GM23338 (cell line): ENCODE measurements around the gene SMTN. TPM values are rescaled to one million over a fixed set of nuclear protein-coding genes. Genes with fewer than 3 reads are reported as not detected.

Experiments used
- ATAC-seq: fragments of 200-7000 bp; cut with Tn5 transposase; 3 replicates; pipeline ENCODE4 v1.9.1; 2020
- DNase-seq: peaks from one replicate; pipeline ENCODE4 v3.0.0-alpha.2; 2015; ENCODE audit warnings: low spot score
- H2AFZ ChIP-seq: fragments of 200-600 bp; sonication (generic); 2 replicates; pipeline ENCODE4 v1.8.0; 2016; ENCODE audit warnings: antibody characterized with exemption, mild to moderate bottlenecking, moderate library complexity
- H3F3A ChIP-seq: fragments of 200-600 bp; sonication (generic); replicated peaks from 2 replicates; pipeline ENCODE4 v1.8.0; 2017; ENCODE audit warnings: antibody characterized with exemption, mixed run types, low read depth
- H3K27ac ChIP-seq: fragments of 200-600 bp; sonication (generic); 2 replicates; pipeline ENCODE4 v1.6.1; 2016; ENCODE audit warnings: low read depth
- H3K27me3 ChIP-seq: fragments of 200-600 bp; sonication (generic); 2 replicates; pipeline ENCODE4 v1.8.0; 2016; ENCODE audit warnings: mild to moderate bottlenecking, mixed run types, moderate library complexity; ENCODE audit not compliant: insufficient read depth
- H3K36me3 ChIP-seq: fragments of 200-600 bp; sonication (generic); 2 replicates; pipeline ENCODE4 v1.8.0; 2016; ENCODE audit warnings: mild to moderate bottlenecking; ENCODE audit not compliant: insufficient read depth
- H3K4me1 ChIP-seq: fragments of 200-600 bp; sonication (generic); 2 replicates; pipeline ENCODE4 v1.8.0; 2016; ENCODE audit warnings: mild to moderate bottlenecking, moderate library complexity; ENCODE audit not compliant: insufficient read depth
- H3K4me2 ChIP-seq: fragments of 200-600 bp; sonication (generic); 2 replicates; pipeline ENCODE4 v1.7.1; 2017; ENCODE audit warnings: mixed run types
- H3K4me3 ChIP-seq: fragments of 200-600 bp; sonication (generic); 2 replicates; pipeline ENCODE4 v1.6.1; 2016; ENCODE audit warnings: mixed run types
- H3K79me2 ChIP-seq: fragments of 200-600 bp; sonication (generic); replicated peaks from 2 replicates; pipeline ENCODE4 v1.8.0; 2017; ENCODE audit warnings: mild to moderate bottlenecking; ENCODE audit not compliant: insufficient read depth
- H3K9me2 ChIP-seq: fragments of 200-600 bp; sonication (generic); 2 replicates; pipeline ENCODE4 v1.8.0; 2017; ENCODE audit not compliant: insufficient read depth
- H4K20me1 ChIP-seq: fragments of 200-600 bp; sonication (generic); replicated peaks from 2 replicates; pipeline ENCODE4 v1.8.0; 2017; ENCODE audit warnings: mild to moderate bottlenecking; ENCODE audit not compliant: insufficient read depth
- H3K27ac Mint-ChIP-seq: 2 replicates; pipeline ENCODE4 v1.8.0; 2020; ENCODE audit warnings: inconsistent platforms, mild to moderate bottlenecking, moderate library complexity, mixed read lengths
- H3K27me3 Mint-ChIP-seq: 3 replicates; pipeline ENCODE4 v1.8.0; 2022; ENCODE audit warnings: low read depth, mild to moderate bottlenecking, moderate library complexity, mixed read lengths, inconsistent platforms; ENCODE audit not compliant: insufficient read depth, poor library complexity
- H3K36me3 Mint-ChIP-seq: 3 replicates; pipeline ENCODE4 v1.8.0; 2021; ENCODE audit warnings: low read depth, mild to moderate bottlenecking, inconsistent platforms, moderate library complexity, mixed read lengths
- H3K4me1 Mint-ChIP-seq: 3 replicates; pipeline ENCODE4 v1.8.0; 2020; ENCODE audit warnings: mild to moderate bottlenecking, inconsistent platforms, mixed read lengths
- H3K4me3 Mint-ChIP-seq: 3 replicates; pipeline ENCODE4 v1.8.0; 2021; ENCODE audit warnings: moderate library complexity, mild to moderate bottlenecking, inconsistent platforms, mixed read lengths
- H3K9me3 Mint-ChIP-seq: 3 replicates; pipeline ENCODE4 v1.8.0; 2020; ENCODE audit warnings: moderate library complexity, mild to moderate bottlenecking, inconsistent platforms, mixed read lengths
- CREB1 ChIP-seq: fragments of 250-450 bp; sonication (Bioruptor Pico); IDR thresholded peaks from 2 replicates; pipeline ENCODE4 v1.5.0; 2020; ENCODE audit warnings: low read depth, mild to moderate bottlenecking, moderate library complexity
- ETS1 ChIP-seq: IDR thresholded peaks from 2 replicates; pipeline ENCODE4 v1.6.1; 2016; ENCODE audit warnings: antibody characterized with exemption
- EZH2phosphoT487 ChIP-seq: fragments of 200-600 bp; sonication (generic); IDR thresholded peaks from one replicate; pipeline ENCODE4 v1.8.1; 2018; ENCODE audit warnings: antibody characterized with exemption; ENCODE audit not compliant: unreplicated experiment
- POLR2AphosphoS5 ChIP-seq: IDR thresholded peaks from 2 replicates; pipeline ENCODE4 v1.6.1; 2016; ENCODE audit warnings: antibody characterized with exemption, low read depth
- REST ChIP-seq: IDR thresholded peaks from one replicate; pipeline ENCODE4 v1.6.1; 2018; ENCODE audit warnings: antibody characterized with exemption; ENCODE audit not compliant: unreplicated experiment
- STAT1 ChIP-seq: IDR thresholded peaks from one replicate; pipeline ENCODE4 v1.6.1; 2016; ENCODE audit warnings: antibody characterized with exemption; ENCODE audit not compliant: unreplicated experiment
- ZNF331 ChIP-seq: fragments of 250-450 bp; sonication (Bioruptor Pico); IDR thresholded peaks from 2 replicates; pipeline ENCODE4 v1.5.0; 2020; ENCODE audit warnings: low read depth, mild to moderate bottlenecking, moderate library complexity
- polyA plus RNA-seq: library from polyadenylated mRNA; unstranded; fragments of >200 nt; fragmentation: Nextera tagmentation; extraction: Ambion mirVana; gene quantifications from 2 replicates; pipeline ENCODE4 v1.2.1, GENCODE V29; 2016
- total RNA-seq: library from RNA; depleted of rRNA; stranded (reverse); fragments of >200 nt; shearing (Covaris generic); gene quantifications from 2 replicates; pipeline ENCODE4 v1.2.3, GENCODE V29; 2014

The SMTN gene
- total and polyA plus RNA-seq, 2 experiments from 2014 or later = 27.4 to 32.2 TPM

- Histone ChIP-seq H3K36me3 (no peaks in the 10 kb centered on the region), H3K79me2 (no peaks in the 10 kb centered on the region), H2AFZ (no peak overlapping the region), H3K4me2 (no peak overlapping the region), H3K27me3 (no peaks in the 10 kb centered on the region), H4K20me1 (no peaks in the 10 kb centered on the region), H3K4me1 (peaks cover 14% of the 10 kb centered on the region; the same call in 1 of the 2 replicates), H3F3A (no peaks in the 10 kb centered on the region), H3K4me3 (no peak overlapping the region), H3K27ac (no peak overlapping the region), H3K9me2 (no peaks in the 10 kb centered on the region)
- TF ChIP-seq EZH2phosphoT487 (no peak), CREB1 (CRISPR knock-in tag) (no peak), ZNF331 (CRISPR knock-in tag) (no peak)
- H3K27ac Mint-ChIP-seq = no peak overlapping the region
- DNase-seq = no peak
- no peaks in the 10 kb centered on the region for H3K36me3 Mint-ChIP-seq
- H3K27me3 Mint-ChIP-seq = peaks cover 20% of the 10 kb centered on the region
- no peak overlapping the region for H3K4me3 Mint-ChIP-seq
- ATAC-seq = no peak
- H3K4me1 Mint-ChIP-seq = peaks cover 22% of the 10 kb centered on the region
- H3K9me3 Mint-ChIP-seq = no peaks in the 10 kb centered on the region
Measured at GRCh38 chr22:31125521-31126117, 44.5 kb downstream of the SMTN start.

- Histone ChIP-seq H2AFZ (no peak overlapping the region), H3K27ac (no peak overlapping the region), H3K4me1 (peaks cover 11% of the 10 kb centered on the region; the same call in 1 of the 2 replicates), H4K20me1 (no peaks in the 10 kb centered on the region), H3K27me3 (no peaks in the 10 kb centered on the region), H3K4me2 (peak overlapping the region; percentile 63; the same call in 1 of the 2 replicates), H3K4me3 (peak overlapping the region; percentile 49), H3K36me3 (no peaks in the 10 kb centered on the region), H3K79me2 (no peaks in the 10 kb centered on the region), H3F3A (no peaks in the 10 kb centered on the region), H3K9me2 (no peaks in the 10 kb centered on the region)
- H3K9me3 Mint-ChIP-seq = no peaks in the 10 kb centered on the region
- no peaks in the 10 kb centered on the region for H3K36me3 Mint-ChIP-seq
- DNase-seq = no peak
- H3K27ac Mint-ChIP-seq = no peak overlapping the region
- no peak overlapping the region for H3K4me3 Mint-ChIP-seq
- no peak for ATAC-seq
- peaks cover 20% of the 10 kb centered on the region for H3K27me3 Mint-ChIP-seq
- TF ChIP-seq EZH2phosphoT487 (no peak), POLR2AphosphoS5 (no peak), ETS1 (no peak)
- H3K4me1 Mint-ChIP-seq = peaks cover 22% of the 10 kb centered on the region
Measured at GRCh38 chr22:31126128-31126868, 45.2 kb downstream of the SMTN start.

GRCh38 chr22:31126869-31127175 is 45.7 kb downstream of the SMTN start:
- H3K9me3 Mint-ChIP-seq = no peaks in the 10 kb centered on the region
- DNase-seq (no peak), ATAC-seq (no peak)
- Histone ChIP-seq H3K4me2 (peak overlapping the region; percentile 63), H3K4me1 (peaks cover 11% of the 10 kb centered on the region; the same call in 1 of the 2 replicates), H2AFZ (peak overlapping the region; percentile 9; the same call in 1 of the 2 replicates), H3K4me3 (peak overlapping the region; percentile 49), H4K20me1 (no peaks in the 10 kb centered on the region), H3K27me3 (no peaks in the 10 kb centered on the region), H3K79me2 (no peaks in the 10 kb centered on the region), H3K27ac (no peak overlapping the region), H3K9me2 (no peaks in the 10 kb centered on the region), H3F3A (no peaks in the 10 kb centered on the region), H3K36me3 (no peaks in the 10 kb centered on the region)
- peaks cover 18% of the 10 kb centered on the region for H3K27me3 Mint-ChIP-seq
- H3K4me1 Mint-ChIP-seq = peaks cover 22% of the 10 kb centered on the region
- H3K27ac Mint-ChIP-seq = no peak overlapping the region
- no peaks in the 10 kb centered on the region for H3K36me3 Mint-ChIP-seq
- no peak overlapping the region for H3K4me3 Mint-ChIP-seq
- TF ChIP-seq STAT1 (no peak), ZNF331 (CRISPR knock-in tag) (no peak), EZH2phosphoT487 (no peak), REST (no peak)
